HepG2 (cell line): ENCODE measurements around the gene NACC2. TPM values are rescaled to one million over a fixed set of nuclear protein-coding genes. Genes with fewer than 3 reads are reported as not detected.

Source experiments
- CHCHD3 ChIP-seq: sonication (generic); formaldehyde crosslinking; IDR thresholded peaks from 2 replicates; pipeline ENCODE4 v1.8.0; 2022; ENCODE audit warnings: mild to moderate bottlenecking, missing genetic modification reagents, moderate library complexity
- FIP1L1 ChIP-seq: fragments of 200-400 bp; formaldehyde crosslinking; IDR thresholded peaks from 2 replicates; pipeline ENCODE4 v1.6.1; 2018; ENCODE audit warnings: low read depth, mild to moderate bottlenecking, low read length, moderate library complexity, borderline replicate concordance; ENCODE audit not compliant: insufficient read depth
- HOXD1 ChIP-seq: sonication (generic); formaldehyde crosslinking; IDR thresholded peaks from 2 replicates; pipeline ENCODE4 v1.5.0; 2020; ENCODE audit warnings: missing genetic modification reagents
- IRX3 ChIP-seq: sonication (generic); formaldehyde crosslinking; IDR thresholded peaks from 2 replicates; pipeline ENCODE4 v1.8.1; 2023; ENCODE audit warnings: mild to moderate bottlenecking, low read depth, missing genetic modification reagents, borderline replicate concordance
- LCORL ChIP-seq, 2 experiments: fragments of 450-650 bp in 1 of 2; sonication (generic) in 1 of 2; formaldehyde crosslinking in 1 of 2; IDR thresholded peaks; 2 replicates each; pipeline versions ENCODE4 v1.5.0 to v1.6.1; 2017 to 2020; ENCODE audit warnings: antibody characterized with exemption in 1 of 2, missing genetic modification reagents in 1 of 2
- NR3C1 ChIP-seq: sonication (generic); formaldehyde crosslinking; IDR thresholded peaks from 2 replicates; pipeline ENCODE4 v1.4.0; 2020; ENCODE audit warnings: missing genetic modification reagents
- SALL1 ChIP-seq: sonication (generic); formaldehyde crosslinking; IDR thresholded peaks from 2 replicates; pipeline ENCODE4 v1.8.0; 2022; ENCODE audit warnings: mild to moderate bottlenecking, missing genetic modification reagents
- ZKSCAN5 ChIP-seq: sonication (generic); formaldehyde crosslinking; IDR thresholded peaks from 2 replicates; pipeline ENCODE4 v1.5.1; 2020; ENCODE audit warnings: mild to moderate bottlenecking, missing genetic modification reagents
- ZNF292 ChIP-seq: sonication (generic); formaldehyde crosslinking; IDR thresholded peaks from 2 replicates; pipeline ENCODE4 v1.8.1; 2022; ENCODE audit warnings: mild to moderate bottlenecking, low read depth, missing genetic modification reagents, borderline replicate concordance
- ZNF558 ChIP-seq: sonication (generic); formaldehyde crosslinking; IDR thresholded peaks from 2 replicates; pipeline ENCODE4 v1.9.0; 2022; ENCODE audit warnings: mild to moderate bottlenecking, missing genetic modification reagents, borderline replicate concordance
- ZNF567 ChIP-seq: sonication (generic); formaldehyde crosslinking; IDR thresholded peaks from 2 replicates; pipeline ENCODE4 v1.8.1; 2023; ENCODE audit warnings: mild to moderate bottlenecking, missing genetic modification reagents, borderline replicate concordance
- polyA plus RNA-seq, 8 experiments: library from polyadenylated mRNA; depleted of rRNA in 3 of 8; stranded (reverse) in 7 of 8; unstranded in 1 of 8; fragments of >200 nt; fragmentation: Illumina TruSeq in 4 of 8; extraction: Trizol in 4 of 8; gene quantifications; 2 replicates each; pipeline versions ENCODE4 v1.2.1 to v1.2.3, GENCODE V29; 2011 to 2016; ENCODE audit warnings: low read depth in 4 of 8, missing spikeins in 1 of 8, mixed read lengths in 1 of 8; ENCODE audit not compliant: insufficient read depth in 1 of 8
- total RNA-seq, 5 experiments: library from RNA; depleted of rRNA; stranded (reverse); fragments of >200 nt; fragmentation: Illumina TruSeq; extraction: Trizol; gene quantifications; 2 replicates each; pipeline ENCODE4 v1.2.3, GENCODE V29; 2016; ENCODE audit warnings: low read depth in 1 of 5
- TF ChIP-seq, protein P1 (sequence below): sonication (generic); formaldehyde crosslinking; IDR thresholded peaks from 2 replicates; pipeline ENCODE4 v1.5.1; 2020; ENCODE audit warnings: mild to moderate bottlenecking, moderate library complexity, missing genetic modification reagents
- TF ChIP-seq, protein P2 (sequence below): sonication (generic); formaldehyde crosslinking; IDR thresholded peaks from 2 replicates; pipeline ENCODE4 v1.9.0; 2021; ENCODE audit warnings: mild to moderate bottlenecking, missing genetic modification reagents
- TF ChIP-seq, protein P3 (sequence below): IDR thresholded peaks from 2 replicates; pipeline ENCODE4 v1.6.1; 2016; ENCODE audit warnings: low read depth, missing genetic modification reagents, missing compliant biosample characterization

Gene NACC2
- total and polyA plus RNA-seq, 2 of the 13 experiments (the other 11 are each of a cell fraction or from before 2014, with no cell fraction given): 5.9 to 12.3 TPM

DNA sequence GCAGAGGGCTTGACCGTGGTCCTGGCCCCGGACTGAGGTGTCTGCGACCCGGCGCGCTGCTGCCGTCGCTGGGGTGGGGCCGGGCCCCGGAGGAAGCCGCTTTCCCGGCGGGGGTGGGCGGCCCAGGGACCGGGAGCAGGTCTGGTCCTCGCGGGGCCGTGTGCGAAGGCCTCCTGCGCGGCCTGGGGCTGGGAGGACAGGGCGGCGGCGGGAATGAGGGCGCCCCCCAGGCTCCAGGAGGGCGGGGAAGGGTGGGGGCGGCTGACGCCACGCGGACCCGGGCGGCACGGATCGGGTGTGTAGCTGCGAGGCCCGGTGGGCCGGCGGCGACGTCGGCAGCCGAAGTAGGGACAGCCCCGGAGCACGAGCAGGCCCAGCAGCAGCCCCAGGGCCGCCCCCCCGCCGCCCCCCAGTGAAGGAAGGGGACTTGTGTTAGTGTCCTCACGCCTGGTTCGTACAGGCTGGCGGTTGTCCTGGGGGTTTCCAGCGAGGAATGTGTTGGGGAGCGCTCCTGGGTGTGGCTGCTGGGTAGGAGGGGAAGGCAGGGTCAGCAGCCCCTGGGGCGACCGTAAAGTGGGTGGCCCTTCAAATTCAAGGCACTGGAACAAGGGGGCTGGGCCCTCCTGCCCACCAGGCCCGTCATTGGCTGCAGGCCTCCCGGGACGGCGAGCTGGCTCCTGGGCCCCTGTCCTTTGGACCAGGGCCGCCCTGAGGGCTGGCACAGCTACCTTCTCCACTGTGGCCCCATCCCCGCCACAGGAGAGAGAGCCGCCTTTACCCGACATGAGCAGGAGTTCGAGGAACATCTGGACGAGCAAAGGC lies 24.2 kb upstream of the NACC2 start (continued):
- TF ChIP-seq IRX3 (CRISPR knock-in tag): 0 out of 2 replicates have a peak, but pooled peaks have one; percentile 52
- no peak for TF ChIP-seq NR3C1 (CRISPR knock-in tag)
- TF ChIP-seq HOXD1 (CRISPR knock-in tag): no peak; the same call in 1 of the 2 replicates
- TF ChIP-seq ZNF292 (CRISPR knock-in tag): no peak
- TF ChIP-seq SALL1 (CRISPR knock-in tag): peak; percentile 46; the same call in 1 of the 2 replicates
- TF ChIP-seq ZKSCAN5 (CRISPR knock-in tag): no peak
- no peak for TF ChIP-seq FIP1L1
- no peak for TF ChIP-seq LCORL (IDR thresholded peaks at IDR 0.05)
- TF ChIP-seq LCORL (CRISPR knock-in tag; IDR thresholded peaks at IDR 0.05): peak; percentile 93; the same call in 1 of the 2 replicates
- TF ChIP-seq, protein P1, sequence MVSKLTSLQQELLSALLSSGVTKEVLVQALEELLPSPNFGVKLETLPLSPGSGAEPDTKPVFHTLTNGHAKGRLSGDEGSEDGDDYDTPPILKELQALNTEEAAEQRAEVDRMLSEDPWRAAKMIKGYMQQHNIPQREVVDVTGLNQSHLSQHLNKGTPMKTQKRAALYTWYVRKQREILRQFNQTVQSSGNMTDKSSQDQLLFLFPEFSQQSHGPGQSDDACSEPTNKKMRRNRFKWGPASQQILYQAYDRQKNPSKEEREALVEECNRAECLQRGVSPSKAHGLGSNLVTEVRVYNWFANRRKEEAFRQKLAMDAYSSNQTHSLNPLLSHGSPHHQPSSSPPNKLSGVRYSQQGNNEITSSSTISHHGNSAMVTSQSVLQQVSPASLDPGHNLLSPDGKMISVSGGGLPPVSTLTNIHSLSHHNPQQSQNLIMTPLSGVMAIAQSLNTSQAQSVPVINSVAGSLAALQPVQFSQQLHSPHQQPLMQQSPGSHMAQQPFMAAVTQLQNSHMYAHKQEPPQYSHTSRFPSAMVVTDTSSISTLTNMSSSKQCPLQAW (CRISPR knock-in tag): peak; percentile 48; the same call in 1 of the 2 replicates
- TF ChIP-seq ZNF567 (CRISPR knock-in tag): no peak
- TF ChIP-seq, protein P2, sequence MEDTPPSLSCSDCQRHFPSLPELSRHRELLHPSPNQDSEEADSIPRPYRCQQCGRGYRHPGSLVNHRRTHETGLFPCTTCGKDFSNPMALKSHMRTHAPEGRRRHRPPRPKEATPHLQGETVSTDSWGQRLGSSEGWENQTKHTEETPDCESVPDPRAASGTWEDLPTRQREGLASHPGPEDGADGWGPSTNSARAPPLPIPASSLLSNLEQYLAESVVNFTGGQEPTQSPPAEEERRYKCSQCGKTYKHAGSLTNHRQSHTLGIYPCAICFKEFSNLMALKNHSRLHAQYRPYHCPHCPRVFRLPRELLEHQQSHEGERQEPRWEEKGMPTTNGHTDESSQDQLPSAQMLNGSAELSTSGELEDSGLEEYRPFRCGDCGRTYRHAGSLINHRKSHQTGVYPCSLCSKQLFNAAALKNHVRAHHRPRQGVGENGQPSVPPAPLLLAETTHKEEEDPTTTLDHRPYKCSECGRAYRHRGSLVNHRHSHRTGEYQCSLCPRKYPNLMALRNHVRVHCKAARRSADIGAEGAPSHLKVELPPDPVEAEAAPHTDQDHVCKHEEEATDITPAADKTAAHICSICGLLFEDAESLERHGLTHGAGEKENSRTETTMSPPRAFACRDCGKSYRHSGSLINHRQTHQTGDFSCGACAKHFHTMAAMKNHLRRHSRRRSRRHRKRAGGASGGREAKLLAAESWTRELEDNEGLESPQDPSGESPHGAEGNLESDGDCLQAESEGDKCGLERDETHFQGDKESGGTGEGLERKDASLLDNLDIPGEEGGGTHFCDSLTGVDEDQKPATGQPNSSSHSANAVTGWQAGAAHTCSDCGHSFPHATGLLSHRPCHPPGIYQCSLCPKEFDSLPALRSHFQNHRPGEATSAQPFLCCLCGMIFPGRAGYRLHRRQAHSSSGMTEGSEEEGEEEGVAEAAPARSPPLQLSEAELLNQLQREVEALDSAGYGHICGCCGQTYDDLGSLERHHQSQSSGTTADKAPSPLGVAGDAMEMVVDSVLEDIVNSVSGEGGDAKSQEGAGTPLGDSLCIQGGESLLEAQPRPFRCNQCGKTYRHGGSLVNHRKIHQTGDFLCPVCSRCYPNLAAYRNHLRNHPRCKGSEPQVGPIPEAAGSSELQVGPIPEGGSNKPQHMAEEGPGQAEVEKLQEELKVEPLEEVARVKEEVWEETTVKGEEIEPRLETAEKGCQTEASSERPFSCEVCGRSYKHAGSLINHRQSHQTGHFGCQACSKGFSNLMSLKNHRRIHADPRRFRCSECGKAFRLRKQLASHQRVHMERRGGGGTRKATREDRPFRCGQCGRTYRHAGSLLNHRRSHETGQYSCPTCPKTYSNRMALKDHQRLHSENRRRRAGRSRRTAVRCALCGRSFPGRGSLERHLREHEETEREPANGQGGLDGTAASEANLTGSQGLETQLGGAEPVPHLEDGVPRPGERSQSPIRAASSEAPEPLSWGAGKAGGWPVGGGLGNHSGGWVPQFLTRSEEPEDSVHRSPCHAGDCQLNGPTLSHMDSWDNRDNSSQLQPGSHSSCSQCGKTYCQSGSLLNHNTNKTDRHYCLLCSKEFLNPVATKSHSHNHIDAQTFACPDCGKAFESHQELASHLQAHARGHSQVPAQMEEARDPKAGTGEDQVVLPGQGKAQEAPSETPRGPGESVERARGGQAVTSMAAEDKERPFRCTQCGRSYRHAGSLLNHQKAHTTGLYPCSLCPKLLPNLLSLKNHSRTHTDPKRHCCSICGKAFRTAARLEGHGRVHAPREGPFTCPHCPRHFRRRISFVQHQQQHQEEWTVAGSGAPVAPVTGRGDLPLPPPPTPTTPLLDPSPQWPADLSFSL (CRISPR knock-in tag): no peak
- peak; percentile 76; the same call in 1 of the 2 replicates for TF ChIP-seq ZNF558
- TF ChIP-seq, protein P3, sequence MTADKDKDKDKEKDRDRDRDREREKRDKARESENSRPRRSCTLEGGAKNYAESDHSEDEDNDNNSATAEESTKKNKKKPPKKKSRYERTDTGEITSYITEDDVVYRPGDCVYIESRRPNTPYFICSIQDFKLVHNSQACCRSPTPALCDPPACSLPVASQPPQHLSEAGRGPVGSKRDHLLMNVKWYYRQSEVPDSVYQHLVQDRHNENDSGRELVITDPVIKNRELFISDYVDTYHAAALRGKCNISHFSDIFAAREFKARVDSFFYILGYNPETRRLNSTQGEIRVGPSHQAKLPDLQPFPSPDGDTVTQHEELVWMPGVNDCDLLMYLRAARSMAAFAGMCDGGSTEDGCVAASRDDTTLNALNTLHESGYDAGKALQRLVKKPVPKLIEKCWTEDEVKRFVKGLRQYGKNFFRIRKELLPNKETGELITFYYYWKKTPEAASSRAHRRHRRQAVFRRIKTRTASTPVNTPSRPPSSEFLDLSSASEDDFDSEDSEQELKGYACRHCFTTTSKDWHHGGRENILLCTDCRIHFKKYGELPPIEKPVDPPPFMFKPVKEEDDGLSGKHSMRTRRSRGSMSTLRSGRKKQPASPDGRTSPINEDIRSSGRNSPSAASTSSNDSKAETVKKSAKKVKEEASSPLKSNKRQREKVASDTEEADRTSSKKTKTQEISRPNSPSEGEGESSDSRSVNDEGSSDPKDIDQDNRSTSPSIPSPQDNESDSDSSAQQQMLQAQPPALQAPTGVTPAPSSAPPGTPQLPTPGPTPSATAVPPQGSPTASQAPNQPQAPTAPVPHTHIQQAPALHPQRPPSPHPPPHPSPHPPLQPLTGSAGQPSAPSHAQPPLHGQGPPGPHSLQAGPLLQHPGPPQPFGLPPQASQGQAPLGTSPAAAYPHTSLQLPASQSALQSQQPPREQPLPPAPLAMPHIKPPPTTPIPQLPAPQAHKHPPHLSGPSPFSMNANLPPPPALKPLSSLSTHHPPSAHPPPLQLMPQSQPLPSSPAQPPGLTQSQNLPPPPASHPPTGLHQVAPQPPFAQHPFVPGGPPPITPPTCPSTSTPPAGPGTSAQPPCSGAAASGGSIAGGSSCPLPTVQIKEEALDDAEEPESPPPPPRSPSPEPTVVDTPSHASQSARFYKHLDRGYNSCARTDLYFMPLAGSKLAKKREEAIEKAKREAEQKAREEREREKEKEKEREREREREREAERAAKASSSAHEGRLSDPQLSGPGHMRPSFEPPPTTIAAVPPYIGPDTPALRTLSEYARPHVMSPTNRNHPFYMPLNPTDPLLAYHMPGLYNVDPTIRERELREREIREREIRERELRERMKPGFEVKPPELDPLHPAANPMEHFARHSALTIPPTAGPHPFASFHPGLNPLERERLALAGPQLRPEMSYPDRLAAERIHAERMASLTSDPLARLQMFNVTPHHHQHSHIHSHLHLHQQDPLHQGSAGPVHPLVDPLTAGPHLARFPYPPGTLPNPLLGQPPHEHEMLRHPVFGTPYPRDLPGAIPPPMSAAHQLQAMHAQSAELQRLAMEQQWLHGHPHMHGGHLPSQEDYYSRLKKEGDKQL (CRISPR knock-in tag): no peak
- no peak for TF ChIP-seq CHCHD3 (CRISPR knock-in tag)
